ENCODE results near the gene HNF1B.

DNA sequence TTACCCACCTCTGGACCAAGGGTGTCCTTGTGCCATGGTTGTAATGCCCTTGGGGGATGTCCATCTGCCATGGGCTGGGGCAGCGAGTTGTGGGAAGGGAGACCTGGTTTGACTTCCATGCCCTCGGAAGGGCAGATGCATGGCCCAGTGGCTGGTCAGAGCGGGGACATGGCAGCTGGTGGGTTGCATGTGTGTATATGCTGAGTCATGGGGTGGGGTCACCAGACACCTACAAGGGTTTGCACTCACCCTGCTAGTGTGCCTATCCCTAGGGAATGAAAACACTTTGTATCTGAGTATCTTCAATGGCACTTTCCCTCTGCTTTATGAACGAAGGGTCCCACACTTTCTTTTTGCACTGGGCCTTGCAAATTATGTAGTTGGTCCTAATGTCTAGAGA, 10.6 kb upstream of the HNF1B start:
- TF ChIP-seq ZNF70 (CRISPR knock-in tag; IDR thresholded peaks at IDR 0.05), result no peak
- TF ChIP-seq BACH2 (CRISPR knock-in tag; IDR thresholded peaks at IDR 0.05; ENCODE audit: borderline replicate concordance), result no peak
- TF ChIP-seq ZFP3 (CRISPR knock-in tag; IDR thresholded peaks at IDR 0.05), result no peak
- TF ChIP-seq, protein P1, sequence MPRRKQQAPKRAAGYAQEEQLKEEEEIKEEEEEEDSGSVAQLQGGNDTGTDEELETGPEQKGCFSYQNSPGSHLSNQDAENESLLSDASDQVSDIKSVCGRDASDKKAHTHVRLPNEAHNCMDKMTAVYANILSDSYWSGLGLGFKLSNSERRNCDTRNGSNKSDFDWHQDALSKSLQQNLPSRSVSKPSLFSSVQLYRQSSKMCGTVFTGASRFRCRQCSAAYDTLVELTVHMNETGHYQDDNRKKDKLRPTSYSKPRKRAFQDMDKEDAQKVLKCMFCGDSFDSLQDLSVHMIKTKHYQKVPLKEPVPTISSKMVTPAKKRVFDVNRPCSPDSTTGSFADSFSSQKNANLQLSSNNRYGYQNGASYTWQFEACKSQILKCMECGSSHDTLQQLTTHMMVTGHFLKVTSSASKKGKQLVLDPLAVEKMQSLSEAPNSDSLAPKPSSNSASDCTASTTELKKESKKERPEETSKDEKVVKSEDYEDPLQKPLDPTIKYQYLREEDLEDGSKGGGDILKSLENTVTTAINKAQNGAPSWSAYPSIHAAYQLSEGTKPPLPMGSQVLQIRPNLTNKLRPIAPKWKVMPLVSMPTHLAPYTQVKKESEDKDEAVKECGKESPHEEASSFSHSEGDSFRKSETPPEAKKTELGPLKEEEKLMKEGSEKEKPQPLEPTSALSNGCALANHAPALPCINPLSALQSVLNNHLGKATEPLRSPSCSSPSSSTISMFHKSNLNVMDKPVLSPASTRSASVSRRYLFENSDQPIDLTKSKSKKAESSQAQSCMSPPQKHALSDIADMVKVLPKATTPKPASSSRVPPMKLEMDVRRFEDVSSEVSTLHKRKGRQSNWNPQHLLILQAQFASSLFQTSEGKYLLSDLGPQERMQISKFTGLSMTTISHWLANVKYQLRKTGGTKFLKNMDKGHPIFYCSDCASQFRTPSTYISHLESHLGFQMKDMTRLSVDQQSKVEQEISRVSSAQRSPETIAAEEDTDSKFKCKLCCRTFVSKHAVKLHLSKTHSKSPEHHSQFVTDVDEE (CRISPR knock-in tag; IDR thresholded peaks at IDR 0.05), result no peak
- TF ChIP-seq OSR1 (CRISPR knock-in tag; IDR thresholded peaks at IDR 0.05), result no peak
- TF ChIP-seq PATZ1 (CRISPR knock-in tag; IDR thresholded peaks at IDR 0.05; ENCODE audit: borderline replicate concordance), result no peak
- TF ChIP-seq ZFP30 (CRISPR knock-in tag; IDR thresholded peaks at IDR 0.05), result no peak

All from SK-N-SH treated with all-trans-retinoic acid at 6 μM for 48 hours (cell line).